GM12872 (cell line): Measurements from ENCODE around the gene INTS7.

Experiments
- TF ChIP-seq, protein P1 (sequence below): IDR thresholded peaks from 3 replicates; pipeline ENCODE4 v1.5.1; 2011; ENCODE audit warnings: low read depth, mild to moderate bottlenecking, low read length, moderate library complexity; ENCODE audit not compliant: insufficient read depth

INTS7 gene

DNA sequence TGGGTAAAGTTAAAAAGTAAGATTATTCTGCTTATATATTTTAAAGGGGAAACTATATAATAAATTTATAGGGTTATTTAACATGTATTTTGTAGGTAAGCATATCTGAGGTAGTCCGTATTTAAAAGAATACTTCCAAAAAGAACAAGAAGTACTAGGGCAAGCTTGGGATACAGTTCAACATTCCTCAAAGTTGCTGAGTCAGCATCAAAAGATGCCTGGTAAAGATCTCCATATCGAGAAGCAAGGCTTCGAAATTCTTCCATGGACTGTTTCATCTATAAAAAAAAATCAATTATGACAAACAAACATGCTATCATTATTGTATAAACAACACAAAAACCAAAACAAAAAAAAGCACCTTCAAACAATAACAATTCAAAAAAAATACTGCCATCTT, 67.7 kb downstream of the INTS7 start:
- TF ChIP-seq, protein P1, sequence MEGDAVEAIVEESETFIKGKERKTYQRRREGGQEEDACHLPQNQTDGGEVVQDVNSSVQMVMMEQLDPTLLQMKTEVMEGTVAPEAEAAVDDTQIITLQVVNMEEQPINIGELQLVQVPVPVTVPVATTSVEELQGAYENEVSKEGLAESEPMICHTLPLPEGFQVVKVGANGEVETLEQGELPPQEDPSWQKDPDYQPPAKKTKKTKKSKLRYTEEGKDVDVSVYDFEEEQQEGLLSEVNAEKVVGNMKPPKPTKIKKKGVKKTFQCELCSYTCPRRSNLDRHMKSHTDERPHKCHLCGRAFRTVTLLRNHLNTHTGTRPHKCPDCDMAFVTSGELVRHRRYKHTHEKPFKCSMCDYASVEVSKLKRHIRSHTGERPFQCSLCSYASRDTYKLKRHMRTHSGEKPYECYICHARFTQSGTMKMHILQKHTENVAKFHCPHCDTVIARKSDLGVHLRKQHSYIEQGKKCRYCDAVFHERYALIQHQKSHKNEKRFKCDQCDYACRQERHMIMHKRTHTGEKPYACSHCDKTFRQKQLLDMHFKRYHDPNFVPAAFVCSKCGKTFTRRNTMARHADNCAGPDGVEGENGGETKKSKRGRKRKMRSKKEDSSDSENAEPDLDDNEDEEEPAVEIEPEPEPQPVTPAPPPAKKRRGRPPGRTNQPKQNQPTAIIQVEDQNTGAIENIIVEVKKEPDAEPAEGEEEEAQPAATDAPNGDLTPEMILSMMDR = no peak

DNA sequence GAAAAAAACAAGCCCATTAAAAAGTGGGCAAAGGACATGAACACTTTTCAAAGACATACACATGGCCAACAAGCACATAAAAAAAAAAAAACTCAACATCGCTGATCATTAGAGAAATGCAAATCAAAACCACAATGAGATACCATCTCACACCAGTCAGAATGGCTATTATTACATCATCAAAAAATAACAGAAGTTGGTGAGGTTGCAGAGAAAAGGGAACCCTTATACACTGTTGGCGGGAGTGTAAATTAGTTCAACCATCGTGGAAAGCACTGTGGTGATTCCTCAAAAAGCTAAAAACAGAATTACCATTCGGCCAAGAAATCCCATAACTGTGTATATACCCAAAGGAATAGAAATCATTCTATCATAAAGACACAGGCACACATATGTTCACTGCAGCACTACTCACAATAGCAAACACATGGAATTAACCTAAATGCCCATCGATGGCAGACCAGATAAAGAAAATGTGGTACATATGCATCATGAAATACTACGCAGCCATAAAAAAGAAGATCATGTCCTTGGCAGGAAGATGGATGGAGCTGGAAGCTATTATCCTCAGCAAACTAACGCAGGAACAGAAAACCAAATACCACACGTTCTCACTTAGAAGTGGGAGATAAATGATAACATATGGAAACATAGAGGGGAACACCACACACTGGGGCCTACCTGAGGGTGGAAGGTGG, 70.1 kb downstream of the INTS7 start:
- TF ChIP-seq, protein P1 = no peak

DNA sequence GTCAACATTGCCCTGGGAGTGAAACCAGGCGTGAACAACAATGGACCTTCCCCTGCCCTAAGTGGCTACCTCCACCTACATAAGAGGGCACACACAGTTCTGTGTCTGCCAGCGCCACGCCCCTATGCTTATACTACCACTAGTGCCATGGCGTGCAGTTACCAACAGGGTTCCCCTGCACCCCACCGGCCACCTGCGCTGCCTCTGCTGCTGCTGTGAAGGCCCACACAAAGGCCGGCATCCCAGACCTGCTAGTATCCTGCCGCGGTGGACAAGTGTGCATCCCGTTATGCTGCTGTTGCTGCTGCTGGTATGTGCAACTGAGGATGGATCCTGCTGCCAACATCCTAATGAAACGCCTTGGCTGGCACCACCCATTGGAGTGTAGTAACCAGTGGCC, 75.7 kb downstream of the INTS7 start:
- TF ChIP-seq, protein P1 = no peak

DNA sequence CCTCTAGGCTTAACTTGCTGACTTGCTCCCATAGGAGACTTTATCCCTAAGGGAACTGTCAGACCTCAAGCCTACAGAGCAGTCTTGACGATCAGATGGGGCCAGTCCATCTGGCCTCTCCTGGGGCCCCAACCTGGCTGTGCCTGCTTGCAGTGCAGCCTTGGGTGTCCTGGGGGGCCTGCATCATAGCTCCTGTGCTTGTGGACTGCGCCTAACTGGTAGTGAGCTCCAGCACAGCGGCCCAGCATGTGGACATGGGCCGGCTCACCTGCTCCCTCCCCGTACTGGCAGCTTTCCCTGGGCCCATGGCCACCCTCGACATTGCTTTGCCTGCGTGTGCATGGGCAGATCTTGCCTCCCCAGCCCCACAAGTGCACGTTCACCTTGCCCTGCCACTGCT, 76.1 kb downstream of the INTS7 start:
- TF ChIP-seq, protein P1 = no peak

DNA sequence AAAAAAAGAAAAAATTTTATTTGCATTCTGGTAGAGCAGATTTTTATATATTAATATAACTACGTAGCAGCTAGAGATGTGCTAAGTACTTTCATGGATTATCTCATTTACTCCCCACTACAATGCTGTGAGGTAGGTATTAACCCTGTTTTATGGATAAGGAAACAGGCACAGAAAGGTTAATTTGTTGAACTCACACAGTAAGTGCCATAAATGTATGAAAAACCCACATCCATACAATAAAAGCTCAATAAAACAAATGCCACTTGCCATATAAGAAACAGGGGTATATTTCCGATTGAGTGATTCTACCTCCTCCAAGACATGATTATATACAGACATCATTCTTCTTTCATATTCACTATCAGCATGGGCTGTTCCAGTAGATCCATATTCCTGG, 83.1 kb downstream of the INTS7 start:
- TF ChIP-seq, protein P1 = no peak

DNA sequence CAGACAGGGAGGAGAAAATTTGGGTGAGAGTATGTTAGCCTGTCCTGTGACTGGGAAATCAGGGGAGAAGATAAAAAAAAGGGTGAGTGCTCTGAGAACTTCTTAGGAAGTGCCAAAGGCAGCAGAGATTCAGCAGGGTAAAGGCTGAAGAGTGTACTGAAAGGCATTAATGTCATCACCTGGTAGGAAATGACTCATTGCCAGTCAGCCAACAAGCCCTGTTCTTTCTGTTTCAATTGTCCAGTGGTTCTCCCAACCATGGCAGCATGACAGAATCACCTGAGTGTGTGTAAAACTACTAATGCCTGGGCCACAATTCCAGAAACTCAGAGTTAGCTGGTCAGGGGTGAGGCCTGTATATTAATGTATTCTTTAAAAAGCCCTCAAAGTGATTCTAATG, 83.5 kb downstream of the INTS7 start:
- TF ChIP-seq, protein P1 = no peak

DNA sequence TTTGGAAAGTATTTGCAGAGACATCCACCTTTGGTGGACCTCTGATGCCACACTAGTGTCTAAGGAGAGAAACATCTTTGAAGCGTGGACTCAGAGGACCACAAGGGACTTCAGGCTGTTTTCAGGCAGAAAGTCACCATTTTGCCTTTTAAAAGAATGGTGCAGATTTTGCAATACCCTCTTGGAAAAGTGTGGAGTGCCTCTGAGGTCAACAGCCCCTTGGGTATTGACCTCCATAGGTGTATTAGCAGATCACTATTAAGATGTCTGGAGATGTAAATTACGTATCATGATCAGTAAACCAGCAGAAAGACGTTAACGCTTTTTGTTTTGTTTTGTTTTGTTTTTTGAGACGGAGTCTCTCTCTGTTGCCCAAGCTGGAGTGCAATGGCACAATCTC, 87.0 kb downstream of the INTS7 start:
- TF ChIP-seq, protein P1 = no peak
